ENCODE results near the gene ZNF273. TPM values are rescaled to one million over a fixed set of nuclear protein-coding genes. Genes with fewer than 3 reads are reported as not detected.
"Not testable (repeated sequence)": the region's sequence is repeated elsewhere in the genome, so short reads cannot be mapped to it uniquely, and the experiment has no call there.

ZNF273 gene
- total RNA-seq, 2 experiments from 2014 or later, result 11.3 to 11.9 TPM

DNA sequence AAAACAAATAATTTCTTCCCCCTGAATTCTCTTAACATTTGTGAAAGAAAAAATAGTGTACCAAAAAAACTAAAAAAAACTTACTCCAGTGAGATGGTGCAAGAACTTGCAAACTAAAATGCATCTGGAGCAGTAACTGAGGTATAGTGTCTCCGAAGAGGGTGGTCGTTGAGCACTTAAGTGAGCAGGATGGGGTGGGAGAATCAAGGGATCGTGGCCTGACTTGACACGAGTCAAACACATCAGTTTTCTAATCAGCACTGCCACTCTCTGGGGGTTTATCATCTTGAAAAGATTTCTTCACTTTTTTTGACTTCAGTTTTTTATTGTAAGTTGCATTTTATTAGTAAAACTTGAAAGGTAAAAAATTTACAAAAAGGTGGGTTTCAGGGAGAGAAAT, 2.5 kb downstream of the ZNF273 start:
- Mint-ChIP-seq H3K4me3 (no peak overlapping the region), H3K27me3 (no peaks in the 10 kb centered on the region), H3K27ac (no peak overlapping the region), H3K9me3 (no peaks in the 10 kb centered on the region), H3K4me1 (ENCODE audit: low read depth) (peaks cover 55% of the 10 kb centered on the region), H3K36me3 (ENCODE audit: low read depth) (peaks cover 30% of the 10 kb centered on the region)
- intact Hi-C loops (cut with micrococcal nuclease), result no loop called here
- DNase-seq (no peak), ATAC-seq (no peak)
- TF ChIP-seq, protein P1, sequence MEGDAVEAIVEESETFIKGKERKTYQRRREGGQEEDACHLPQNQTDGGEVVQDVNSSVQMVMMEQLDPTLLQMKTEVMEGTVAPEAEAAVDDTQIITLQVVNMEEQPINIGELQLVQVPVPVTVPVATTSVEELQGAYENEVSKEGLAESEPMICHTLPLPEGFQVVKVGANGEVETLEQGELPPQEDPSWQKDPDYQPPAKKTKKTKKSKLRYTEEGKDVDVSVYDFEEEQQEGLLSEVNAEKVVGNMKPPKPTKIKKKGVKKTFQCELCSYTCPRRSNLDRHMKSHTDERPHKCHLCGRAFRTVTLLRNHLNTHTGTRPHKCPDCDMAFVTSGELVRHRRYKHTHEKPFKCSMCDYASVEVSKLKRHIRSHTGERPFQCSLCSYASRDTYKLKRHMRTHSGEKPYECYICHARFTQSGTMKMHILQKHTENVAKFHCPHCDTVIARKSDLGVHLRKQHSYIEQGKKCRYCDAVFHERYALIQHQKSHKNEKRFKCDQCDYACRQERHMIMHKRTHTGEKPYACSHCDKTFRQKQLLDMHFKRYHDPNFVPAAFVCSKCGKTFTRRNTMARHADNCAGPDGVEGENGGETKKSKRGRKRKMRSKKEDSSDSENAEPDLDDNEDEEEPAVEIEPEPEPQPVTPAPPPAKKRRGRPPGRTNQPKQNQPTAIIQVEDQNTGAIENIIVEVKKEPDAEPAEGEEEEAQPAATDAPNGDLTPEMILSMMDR (IDR thresholded peaks at IDR 0.05), result no peak
- CTCF ChIA-PET, result no interaction called here
- POLR2A ChIA-PET, result interaction anchor here (0.6 kb wide), 1 partner anchor 1788 kb away, joined by 6 read pairs; no protein-coding TSS in a partner anchor

DNA sequence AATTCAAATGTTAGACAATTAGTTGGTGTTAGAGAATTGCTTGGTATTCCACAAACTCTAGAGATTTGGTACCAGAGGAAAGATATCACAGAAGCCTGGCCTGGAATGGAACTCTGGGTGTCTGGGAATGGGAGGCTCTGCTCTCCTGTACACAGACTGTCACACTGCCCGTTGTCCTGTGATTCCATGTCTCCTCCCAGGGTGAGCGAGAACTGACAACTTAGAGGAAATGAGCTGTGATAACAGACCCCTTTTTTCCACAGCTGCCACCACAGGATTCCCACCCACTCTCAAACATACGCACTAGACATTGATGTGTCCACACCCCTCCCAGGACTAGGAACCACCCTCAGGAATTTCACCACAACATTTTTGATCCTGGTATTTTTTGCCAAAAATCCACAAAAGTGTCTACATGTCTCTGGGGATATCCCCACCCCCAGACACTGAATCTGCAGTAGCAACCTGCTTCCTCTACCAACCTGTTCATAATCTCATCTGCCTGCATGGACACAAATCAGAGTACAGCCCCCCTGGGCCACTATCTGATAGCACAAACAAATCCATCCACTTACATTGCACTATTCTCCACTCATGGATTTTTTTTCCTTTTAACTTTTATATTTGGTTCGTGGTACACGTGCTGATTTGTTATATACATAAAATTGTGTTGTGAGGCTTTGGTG, 4.7 kb downstream of the ZNF273 start:
- ChIA-PET CTCF (interaction anchor here (1.1 to 1.3 kb wide), 3 partner anchors 19 to 22 kb away, joined by 3 read pairs; no protein-coding TSS in a partner anchor), POLR2A (interaction anchor here (1.2 kb wide), 1 partner anchor 98 kb away, joined by 3 read pairs; no protein-coding TSS in a partner anchor)
- H3K36me3 Mint-ChIP-seq (ENCODE audit: low read depth), result peaks cover 38% of the 10 kb centered on the region
- peak overlapping the region; percentile 1 for H3K27ac Mint-ChIP-seq
- no peaks in the 10 kb centered on the region for H3K27me3 Mint-ChIP-seq
- intact Hi-C loops (cut with micrococcal nuclease), result no loop called here
- ATAC-seq, result no peak
- peaks cover 6% of the 10 kb centered on the region for H3K9me3 Mint-ChIP-seq
- H3K4me3 Mint-ChIP-seq, result no peak overlapping the region
- TF ChIP-seq, protein P1 (IDR thresholded peaks at IDR 0.05), result no peak
- no peak for DNase-seq
- peaks cover 54% of the 10 kb centered on the region for H3K4me1 Mint-ChIP-seq (ENCODE audit: low read depth)

DNA sequence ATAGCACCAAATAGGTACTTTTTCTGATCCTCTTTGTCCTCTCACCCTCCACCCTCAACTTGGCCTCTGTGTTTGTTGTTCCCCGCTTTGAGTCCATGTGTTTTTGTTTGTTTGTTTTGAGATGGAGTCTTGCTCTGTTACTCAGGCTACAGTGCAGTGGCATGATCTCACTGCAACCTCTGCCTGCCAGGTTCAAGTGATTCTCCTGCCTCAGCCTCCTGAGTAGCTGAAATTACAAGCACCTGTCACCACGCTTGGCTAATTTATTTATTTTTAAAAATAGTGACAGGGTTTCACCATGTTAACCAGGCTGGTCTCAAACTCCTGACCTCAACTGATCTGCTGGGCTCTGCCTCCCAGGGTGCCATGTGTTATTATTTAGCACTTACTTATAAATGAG, 5.3 kb downstream of the ZNF273 start:
- TF ChIP-seq, protein P1 (IDR thresholded peaks at IDR 0.05), result no peak
- Mint-ChIP-seq H3K36me3 (ENCODE audit: low read depth) (peaks cover 41% of the 10 kb centered on the region), H3K27ac (no peak overlapping the region), H3K9me3 (peaks cover 8% of the 10 kb centered on the region), H3K27me3 (no peaks in the 10 kb centered on the region), H3K4me1 (ENCODE audit: low read depth) (peaks cover 56% of the 10 kb centered on the region), H3K4me3 (no peak overlapping the region)
- no peak for DNase-seq
- ChIA-PET POLR2A (no interaction called here), CTCF (interaction anchor here (1.1 to 1.3 kb wide), 2 partner anchors 20 to 22 kb away, joined by 3 read pairs; no protein-coding TSS in a partner anchor)
- ATAC-seq, result no peak
- intact Hi-C loops (cut with micrococcal nuclease), result no loop called here

DNA sequence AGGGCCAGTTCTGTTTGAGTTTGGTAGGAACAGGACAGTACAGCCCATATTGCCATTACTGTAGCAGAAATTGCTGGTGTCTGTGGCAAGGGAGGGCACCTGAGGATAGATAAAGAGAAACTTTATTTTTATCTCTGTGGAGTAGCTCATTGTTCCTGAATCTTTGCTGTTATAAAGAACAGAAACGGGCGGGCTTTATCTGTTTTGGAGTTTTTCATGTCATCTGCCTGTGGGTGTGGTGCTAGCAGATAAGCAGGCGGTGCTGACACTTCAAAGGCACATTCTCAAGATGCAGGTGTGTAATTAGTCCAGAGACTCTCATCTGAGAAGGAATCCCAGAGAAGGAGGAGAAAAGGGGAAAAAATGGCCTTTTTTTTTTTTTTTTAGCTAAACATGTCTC, 11.5 kb downstream of the ZNF273 start:
- CTCF ChIA-PET, result no interaction called here
- POLR2A ChIA-PET, result no interaction called here
- no peak for DNase-seq
- Mint-ChIP-seq H3K4me1 (ENCODE audit: low read depth) (peaks cover 13% of the 10 kb centered on the region), H3K27me3 (no peaks in the 10 kb centered on the region), H3K4me3 (no peak overlapping the region), H3K27ac (no peak overlapping the region), H3K36me3 (ENCODE audit: low read depth) (peaks cover 61% of the 10 kb centered on the region), H3K9me3 (peaks cover 19% of the 10 kb centered on the region)
- intact Hi-C loops (cut with micrococcal nuclease), result no loop called here
- TF ChIP-seq, protein P1 (IDR thresholded peaks at IDR 0.05), result no peak
- no peak for ATAC-seq

DNA sequence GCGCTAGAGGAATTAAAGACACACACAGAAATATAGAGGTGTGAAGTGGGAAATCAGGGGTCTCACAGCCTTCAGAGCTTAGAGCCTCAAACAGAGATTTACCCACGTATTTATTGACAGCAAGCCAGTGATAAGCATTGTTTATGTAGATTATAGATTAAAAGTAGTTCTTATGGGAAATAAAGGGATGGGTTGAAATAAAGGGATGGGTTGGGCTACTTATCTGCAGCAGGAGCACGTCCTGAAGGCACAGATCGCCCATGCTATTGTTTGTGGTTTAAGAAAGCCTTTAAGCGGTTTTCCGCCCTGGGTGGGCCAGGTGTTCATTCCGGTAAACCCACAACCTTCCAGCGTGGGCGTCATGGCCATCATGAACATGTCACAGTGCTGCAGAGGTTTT, 12.2 kb downstream of the ZNF273 start:
- H3K9me3 Mint-ChIP-seq, result peaks cover 23% of the 10 kb centered on the region
- CTCF ChIA-PET, result interaction anchor here (1.1 kb wide), 1 partner anchor 27 kb away, joined by 4 read pairs; no protein-coding TSS in a partner anchor
- H3K4me3 Mint-ChIP-seq; POLR2A ChIA-PET; DNase-seq; H3K4me1 Mint-ChIP-seq (ENCODE audit: low read depth); H3K27me3 Mint-ChIP-seq; H3K27ac Mint-ChIP-seq; intact Hi-C loops (cut with micrococcal nuclease); ATAC-seq: not testable (repeated sequence)
- H3K36me3 Mint-ChIP-seq (ENCODE audit: low read depth), result peaks cover 63% of the 10 kb centered on the region

DNA sequence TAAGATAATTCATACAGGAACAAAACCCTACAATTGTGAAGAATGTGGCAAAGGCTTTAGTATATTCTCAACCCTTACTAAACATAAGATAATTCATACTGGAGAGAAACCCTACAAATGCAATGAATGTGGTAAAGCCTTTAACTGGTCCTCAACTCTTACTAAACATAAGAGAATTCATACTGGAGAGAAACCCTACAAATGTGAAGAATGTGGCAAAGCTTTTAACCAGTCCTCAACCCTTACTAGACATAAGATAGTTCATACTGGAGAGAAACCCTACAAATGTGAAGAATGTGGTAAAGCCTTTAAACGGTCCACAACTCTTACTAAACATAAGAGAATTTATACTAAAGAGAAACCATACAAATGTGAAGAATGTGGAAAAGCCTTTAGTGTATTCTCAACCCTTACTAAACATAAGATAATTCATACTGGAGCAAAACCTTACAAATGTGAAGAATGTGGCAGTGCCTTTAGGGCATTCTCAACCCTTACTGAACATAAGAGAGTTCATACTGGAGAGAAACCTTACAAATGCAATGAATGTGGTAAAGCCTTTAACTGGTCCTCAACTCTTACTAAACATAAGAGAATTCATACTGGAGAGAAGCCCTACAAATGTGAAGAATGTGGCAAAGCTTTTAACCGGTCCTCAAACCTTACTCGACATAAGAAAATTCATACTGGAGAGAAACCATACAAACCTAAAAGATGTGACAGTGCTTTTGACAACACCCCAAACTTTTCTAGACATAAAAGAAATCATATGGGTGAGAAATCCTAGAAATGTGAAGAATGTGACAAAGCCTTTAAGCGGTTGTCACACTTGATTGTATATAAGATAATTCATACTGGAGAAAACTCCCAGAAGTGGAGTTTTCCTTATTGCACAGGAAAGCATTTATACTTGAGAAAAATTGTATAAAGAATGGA, 25.4 kb downstream of the ZNF273 start:
- H3K4me3 Mint-ChIP-seq; DNase-seq; POLR2A ChIA-PET; ATAC-seq; intact Hi-C loops (cut with micrococcal nuclease); CTCF ChIA-PET; H3K27ac Mint-ChIP-seq; H3K4me1 Mint-ChIP-seq (ENCODE audit: low read depth); H3K27me3 Mint-ChIP-seq: not testable (repeated sequence)
- H3K36me3 Mint-ChIP-seq (ENCODE audit: low read depth), result peaks cover 62% of the 10 kb centered on the region
- peaks cover 39% of the 10 kb centered on the region for H3K9me3 Mint-ChIP-seq
